Measurements from ENCODE around the gene TOMM34.

GRCh38 chr20:44979090-44979621 lies 19.0 kb upstream of the TOMM34 start:
- TF ChIP-seq CTCF (IDR thresholded peaks at IDR 0.05) (no peak), TAF1 (IDR thresholded peaks at IDR 0.05; ENCODE audit: borderline replicate concordance, low read depth, low read length) (no peak)

All from SK-N-SH (cell line).